HG03097 (cell line): ENCODE results near the gene C3orf33.

ENCODE experiments used
- ATAC-seq: cut with Tn5 transposase; IDR thresholded peaks from one replicate; pipeline ENCODE4 v1.9.1; 2021; ENCODE audit not compliant: unreplicated experiment, low FRiP score

The C3orf33 gene

GRCh38 chr3:155790272-155790925, 15.7 kb downstream of the C3orf33 start:
- no peak for ATAC-seq

- no peak for ATAC-seq
These were observed 20.3 kb downstream of the C3orf33 start for GRCh38 chr3:155785662-155786295.

DNA sequence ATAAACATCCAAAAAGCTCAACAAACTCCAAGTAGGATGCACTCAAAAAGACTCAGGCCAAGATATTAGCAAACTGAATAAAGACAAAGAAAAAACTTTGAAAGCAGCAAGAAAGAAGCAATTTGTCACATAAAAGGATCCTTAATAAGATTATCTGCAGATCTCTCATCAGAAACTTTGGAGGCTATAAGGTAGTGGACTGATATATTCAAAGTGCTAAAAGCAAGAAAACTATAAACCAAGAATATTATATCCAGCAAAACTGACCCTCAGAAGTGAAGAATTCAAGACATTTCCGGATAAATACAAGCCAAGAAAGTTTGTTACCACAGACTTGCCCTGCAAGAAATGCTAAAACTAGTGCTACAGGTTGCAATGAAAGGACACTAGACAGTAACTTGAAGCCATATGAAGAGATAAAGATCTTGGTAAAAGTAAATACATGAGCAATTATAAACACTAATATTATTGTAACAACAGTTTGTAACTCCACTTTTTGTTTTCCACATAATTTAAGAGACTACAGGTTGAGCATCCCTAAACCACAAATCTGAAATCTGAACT, 23.6 kb downstream of the C3orf33 start:
- ATAC-seq: no peak

DNA sequence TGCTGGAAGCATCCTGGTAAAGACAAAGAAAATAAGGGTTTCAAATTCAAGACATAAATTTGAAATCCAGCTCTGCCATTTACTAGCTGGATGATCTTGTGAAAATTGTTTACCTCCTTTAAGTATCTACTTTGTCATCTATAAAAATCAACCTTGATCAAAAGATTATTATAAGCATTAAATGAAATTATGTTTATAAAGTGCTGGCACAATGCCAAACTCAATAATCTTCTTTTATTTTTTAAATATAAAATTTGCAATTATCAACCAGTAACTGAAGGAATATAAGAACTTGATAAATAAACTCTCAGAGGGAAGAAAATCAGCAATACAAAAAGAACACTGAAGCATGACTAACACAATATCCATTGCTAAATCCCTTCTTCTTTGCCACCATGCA, 25.8 kb downstream of the C3orf33 start:
- no peak for ATAC-seq

GRCh38 chr3:155778462-155778861, 27.6 kb downstream of the C3orf33 start:
- no peak for ATAC-seq

GRCh38 chr3:155772801-155773200, 33.3 kb downstream of the C3orf33 start:
- ATAC-seq: no peak

GRCh38 chr3:155771126-155771525, 35.0 kb downstream of the C3orf33 start:
- no peak for ATAC-seq

DNA sequence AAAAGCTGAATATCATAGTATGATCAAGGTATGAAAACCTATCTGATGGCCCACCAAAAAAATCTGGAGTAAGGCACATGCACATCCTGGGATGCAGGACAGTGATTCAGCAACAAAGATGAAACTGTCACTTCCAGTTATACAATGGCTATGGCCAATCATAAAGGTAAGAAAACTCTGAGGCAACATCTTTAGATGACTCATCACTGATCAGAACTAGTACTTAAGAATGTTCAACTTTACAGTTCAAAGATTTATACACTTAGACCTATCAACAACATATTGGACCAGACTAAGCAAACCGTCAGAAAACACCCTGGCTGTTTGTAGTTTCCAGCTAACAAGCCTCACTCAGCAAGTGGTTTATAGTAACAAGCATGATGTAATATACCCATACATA, 39.9 kb downstream of the C3orf33 start:
- no peak for ATAC-seq

GRCh38 chr3:155763870-155764463, 42.1 kb downstream of the C3orf33 start:
- no peak for ATAC-seq

GRCh38 chr3:155760653-155761052, 45.4 kb downstream of the C3orf33 start:
- no peak for ATAC-seq

- ATAC-seq: no peak
These were observed 48.5 kb downstream of the C3orf33 start for GRCh38 chr3:155757577-155757976.

- no peak for ATAC-seq
These were observed 52.9 kb downstream of the C3orf33 start for GRCh38 chr3:155753038-155753639.

GRCh38 chr3:155748611-155749365, 57.3 kb downstream of the C3orf33 start:
- ATAC-seq: no peak

DNA sequence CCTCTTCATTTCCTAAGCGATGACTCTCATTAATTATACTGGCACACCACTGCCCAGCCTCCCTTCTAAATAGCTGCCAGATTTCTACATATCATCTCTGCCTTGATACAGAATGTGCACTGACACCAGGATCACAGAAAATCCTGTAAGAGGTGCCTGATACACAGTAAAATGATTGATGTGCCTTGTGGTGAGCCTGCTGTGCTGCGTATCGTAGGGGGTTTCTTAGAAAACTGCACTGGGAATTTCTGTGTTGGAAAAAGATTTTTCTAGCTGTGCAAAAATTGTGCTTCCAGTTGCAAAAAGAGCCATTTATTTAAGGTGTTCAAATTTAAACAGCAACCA, 58.2 kb downstream of the C3orf33 start:
- ATAC-seq: no peak

GRCh38 chr3:155747286-155747945, 58.7 kb downstream of the C3orf33 start:
- no peak for ATAC-seq

- ATAC-seq: no peak
These were observed 59.4 kb downstream of the C3orf33 start for GRCh38 chr3:155746703-155747102.

GRCh38 chr3:155745795-155746550, 60.1 kb downstream of the C3orf33 start:
- no peak for ATAC-seq

DNA sequence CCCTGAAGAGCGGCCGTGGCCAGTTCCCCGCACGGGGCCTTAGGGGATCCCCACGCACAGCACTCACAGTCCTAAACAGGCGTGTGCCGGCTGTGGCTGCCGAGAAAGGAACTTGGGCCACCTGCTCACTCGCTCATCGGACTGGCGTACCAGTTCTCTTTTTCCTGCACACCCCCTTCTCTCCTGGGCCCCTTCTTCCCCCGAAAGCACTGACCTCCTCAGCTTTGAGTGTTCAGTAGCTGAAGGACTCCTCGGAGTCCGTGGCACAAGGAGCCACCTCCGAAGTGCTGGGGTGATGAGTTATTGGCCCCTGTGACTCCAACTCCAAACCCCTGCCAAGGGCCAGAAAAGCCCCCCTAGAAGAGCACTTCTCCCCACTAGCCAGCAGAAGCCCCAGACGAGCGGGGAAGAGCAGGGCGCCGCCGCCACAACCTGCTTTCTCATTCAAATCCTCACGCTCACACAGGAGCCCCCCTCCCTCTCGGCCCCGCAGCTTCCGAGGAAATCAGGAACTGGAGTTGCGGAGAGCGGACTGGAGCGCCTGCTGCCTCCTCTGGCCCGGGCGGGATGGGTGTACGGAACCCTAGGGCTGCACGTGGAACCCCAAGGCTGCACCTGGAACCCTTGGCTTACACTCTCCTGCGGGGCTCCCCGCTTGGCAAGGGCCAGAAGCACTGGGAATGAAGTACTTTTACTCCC, 61.3 kb downstream of the C3orf33 start, which contains the start of gene PLCH1:
Gene PLCH1 (minus strand): TSS at position 446 of the 699 bp plus-strand sequence. CDS start 40,847 bp downstream, outside the sequence.
- ATAC-seq: no peak
